Activated CD4-positive, alpha-beta T cell treated with anti-CD3 and anti-CD28 coated beads, Interleukin-2, Interleukin-4, amounts not matched to agents 100 ng/mL and 50 ng/mL, durations not matched to agents 16 hours and 8 hours (primary cell): Measurements from ENCODE around the gene ZNF273.
"Not testable (repeated sequence)": the region's sequence is repeated elsewhere in the genome, so short reads cannot be mapped to it uniquely, and the experiment has no call there.

Experiments used
- DNase-seq: peaks from one replicate; pipeline ENCODE4 v3.0.0-alpha.2; 2020; ENCODE audit warnings: low spot score

The ZNF273 gene

DNA sequence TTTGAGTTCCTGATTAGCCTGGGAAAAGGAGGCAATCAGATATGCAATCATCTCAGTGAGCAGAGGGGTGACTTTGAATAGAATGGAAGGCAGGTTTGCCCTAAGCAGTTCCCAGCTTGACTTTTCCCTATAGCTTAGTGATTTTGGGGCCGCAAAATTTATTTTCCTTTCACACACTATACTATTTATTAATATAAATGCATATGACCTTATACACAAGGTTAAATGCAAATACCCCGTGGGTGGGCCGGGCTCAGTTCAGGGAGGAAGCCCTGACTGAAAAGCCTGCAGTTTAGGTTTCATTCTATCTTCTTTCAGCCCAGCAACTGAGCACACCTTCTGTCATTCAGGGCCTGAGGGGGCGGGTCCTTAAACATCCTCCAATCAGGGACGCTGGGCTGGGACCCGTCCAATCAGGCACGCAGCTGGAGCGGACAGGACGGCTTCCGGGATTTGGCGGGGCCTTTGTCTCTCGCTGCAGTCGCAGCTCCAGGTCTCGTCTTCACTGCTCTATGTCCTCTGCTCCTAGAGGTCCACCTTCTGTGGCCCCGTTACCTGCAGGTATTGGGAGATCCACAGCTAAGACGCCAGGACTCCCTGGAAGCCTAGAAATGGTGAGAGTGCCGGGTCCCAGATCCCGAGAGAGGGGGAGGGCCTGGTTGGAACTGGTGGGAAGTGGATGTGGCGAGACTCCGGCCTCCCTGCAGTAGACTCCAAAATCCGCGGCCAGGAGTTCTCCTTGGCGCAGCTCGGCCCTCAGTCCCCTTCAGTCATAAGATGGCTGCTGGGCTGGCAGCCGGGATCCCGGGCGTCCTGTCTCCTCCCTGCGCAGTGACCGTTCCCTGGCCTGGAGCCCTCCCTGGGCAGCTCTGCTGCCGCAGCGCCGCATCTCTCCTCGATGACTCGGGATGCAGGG lies at the start of gene ZNF273:
Gene ZNF273, plus strand, starts transcription at position 468 of the 916 bp plus-strand sequence. Its CDS starts 45 bp downstream, at position 513.
- DNase-seq, result peak; percentile 94

DNA sequence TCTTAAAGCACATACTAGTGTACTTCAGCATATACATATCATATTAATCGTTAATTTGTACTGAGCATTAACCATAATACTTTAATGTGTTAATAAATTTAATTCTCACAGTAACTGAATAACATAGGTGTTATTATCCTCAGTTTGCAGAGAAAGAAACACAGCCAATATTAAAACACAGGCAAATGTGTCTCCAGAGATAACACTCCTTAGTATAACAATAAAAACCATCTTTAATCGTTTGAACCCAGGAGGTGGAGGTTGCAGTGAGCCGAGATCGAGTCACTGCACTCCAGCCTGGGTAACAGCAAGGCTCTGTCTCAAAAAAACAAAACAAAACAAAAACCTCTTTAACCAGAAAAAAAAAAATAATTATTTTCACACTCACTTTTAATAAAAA lies 49.4 kb upstream of the ZNF273 start:
- no peak for DNase-seq

DNA sequence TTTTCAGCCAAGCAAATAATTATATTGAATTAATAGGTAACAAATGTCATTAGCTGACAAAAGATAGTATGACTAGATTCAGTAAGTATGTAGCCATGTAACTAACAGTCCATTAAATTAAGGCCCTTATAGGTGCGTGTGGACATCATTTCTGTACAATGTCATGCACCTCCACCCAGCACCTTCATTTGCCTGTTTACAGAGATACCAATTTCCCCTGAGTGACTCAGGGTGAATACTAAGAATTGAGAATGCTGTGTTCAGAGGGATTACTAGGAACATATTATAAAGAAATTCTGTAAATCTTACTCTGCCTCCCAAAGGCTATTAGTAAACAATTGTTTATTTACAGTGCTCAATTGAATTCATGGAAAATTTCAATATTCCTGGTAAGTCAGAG lies 48.1 kb upstream of the ZNF273 start:
- no peak for DNase-seq

DNA sequence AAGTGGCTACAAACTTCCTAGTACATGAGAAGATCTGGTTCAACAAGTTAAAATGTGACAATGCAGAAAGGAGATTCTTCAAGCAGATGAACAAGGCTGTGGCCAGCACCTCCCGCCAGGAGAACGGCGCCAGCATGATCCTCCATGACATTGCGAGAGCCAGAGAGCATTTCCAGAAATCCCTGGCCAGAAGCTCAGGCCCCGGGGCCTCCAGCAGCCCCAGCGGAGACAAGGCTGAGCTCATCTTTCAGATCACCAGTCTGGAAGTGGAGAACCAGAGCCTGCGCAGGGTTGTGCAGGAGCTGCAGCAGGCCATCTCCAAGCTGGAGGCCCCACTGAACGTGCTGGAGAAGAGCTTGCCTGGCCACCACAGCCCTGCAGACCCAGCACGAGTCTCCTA lies 40.1 kb upstream of the ZNF273 start:
- DNase-seq, result no peak

DNA sequence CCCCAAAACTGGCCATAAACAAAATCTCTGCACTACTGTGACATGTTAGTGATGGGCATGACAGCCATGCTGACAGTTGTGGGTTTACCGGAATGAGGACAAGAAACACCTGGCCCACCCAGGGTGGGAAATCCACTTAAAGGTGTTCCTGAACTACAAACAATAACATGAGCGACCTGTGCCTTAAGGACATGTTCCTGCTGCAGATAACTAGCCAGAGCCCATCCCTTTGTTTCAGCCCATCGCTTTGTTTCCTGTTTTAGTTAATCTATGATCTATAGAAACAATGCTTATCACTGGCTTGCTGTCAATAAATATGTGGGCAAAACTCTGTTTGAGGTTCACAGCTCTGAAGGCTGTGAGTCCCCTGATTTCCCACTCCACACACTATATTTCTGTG lies 39.5 kb upstream of the ZNF273 start:
- not testable (repeated sequence) for DNase-seq

DNA sequence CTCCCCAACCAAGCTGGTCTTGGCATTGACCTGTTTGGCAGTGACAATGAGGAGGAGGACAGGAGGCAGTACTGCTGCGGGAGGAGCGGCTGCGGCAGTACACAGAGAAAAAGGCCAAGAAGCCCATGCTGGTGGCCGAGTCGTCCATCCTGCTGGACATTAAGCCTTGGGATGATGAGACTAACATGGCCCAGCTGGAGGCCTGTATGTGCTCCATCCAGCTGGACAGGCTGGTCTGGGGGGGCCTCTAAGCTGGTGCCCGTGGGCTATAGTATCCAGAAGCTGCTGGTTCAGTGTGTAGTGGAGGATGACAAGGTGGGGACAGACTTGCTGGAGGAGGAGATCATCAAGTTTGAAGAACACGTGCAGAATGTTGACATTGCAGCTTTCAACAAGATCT lies 39.1 kb upstream of the ZNF273 start:
- no peak for DNase-seq

DNA sequence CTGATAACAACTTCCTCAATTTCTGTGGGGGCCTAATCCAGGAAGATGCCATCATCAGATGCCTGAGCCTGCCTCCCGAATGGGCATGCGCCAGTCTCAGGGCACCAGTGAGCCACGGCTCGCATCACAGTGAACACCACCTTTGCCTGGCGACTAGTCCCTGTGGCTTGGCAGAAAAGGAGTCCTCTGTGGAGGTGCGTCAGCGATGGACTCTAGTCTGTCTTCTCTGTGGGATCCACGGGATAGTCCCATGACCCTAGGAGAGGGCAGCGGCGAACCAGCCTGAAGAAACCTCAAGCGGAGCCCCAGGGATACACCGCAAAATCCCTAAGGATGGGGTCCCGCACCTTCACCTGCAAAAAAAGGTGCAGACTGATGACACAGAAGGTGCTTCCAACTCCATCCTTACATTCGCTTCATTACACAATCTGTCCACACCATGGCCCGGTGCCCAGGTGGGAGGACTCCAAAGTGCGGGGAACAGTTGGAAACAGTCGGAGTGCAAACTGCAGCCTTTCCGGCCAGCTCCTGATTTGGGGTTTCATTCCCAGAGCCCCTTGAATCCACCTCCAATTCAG lies 35.1 kb upstream of the ZNF273 start:
- no peak for DNase-seq

DNA sequence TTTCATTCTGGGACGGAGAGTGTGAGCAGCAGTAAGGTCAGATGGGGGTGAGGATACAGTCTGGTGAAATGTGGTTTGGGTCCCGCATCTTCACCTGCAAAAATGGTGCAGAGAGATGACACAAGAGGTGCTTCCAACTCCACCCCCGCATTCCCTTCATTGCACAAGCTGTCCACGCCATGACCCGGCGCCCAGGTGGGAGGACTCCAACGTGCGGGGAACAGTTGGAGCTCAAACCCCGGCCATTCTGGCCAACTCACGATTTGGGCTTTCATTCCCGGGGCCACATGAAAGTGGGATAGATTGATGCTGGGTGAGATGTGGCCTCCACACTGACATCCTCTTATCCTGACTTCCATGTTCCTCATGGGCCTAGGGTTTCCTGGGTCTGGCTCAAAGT lies 34.6 kb upstream of the ZNF273 start:
- DNase-seq, result no peak

DNA sequence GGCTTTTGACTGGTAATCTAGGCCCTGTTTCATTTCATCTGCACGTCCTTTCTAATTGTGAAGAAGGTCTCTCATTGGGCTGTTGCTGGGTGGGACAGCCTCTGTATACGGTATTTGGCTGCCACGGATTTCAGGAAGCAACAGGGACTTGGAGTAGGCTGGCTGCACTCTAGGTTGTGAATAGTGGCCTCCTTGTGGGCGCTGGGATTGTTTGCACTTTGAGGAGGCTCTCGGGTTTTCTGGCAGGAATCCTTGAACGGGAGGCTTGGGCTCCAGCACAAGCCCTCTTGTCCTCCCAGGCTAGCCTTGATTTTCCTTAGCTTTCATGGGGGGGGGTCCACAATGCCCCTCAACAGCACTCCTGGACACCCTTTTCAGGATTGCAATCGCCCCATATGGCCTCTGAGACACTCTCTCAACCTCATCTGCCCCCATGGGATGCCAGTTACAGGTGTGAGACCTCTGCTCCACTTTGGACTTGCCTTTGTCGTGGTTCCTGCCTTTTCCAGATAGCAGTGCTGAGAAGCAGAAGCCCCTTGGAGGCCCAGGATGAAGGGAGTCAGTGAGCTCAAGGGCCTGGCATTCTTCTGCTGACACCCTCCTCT lies 33.9 kb upstream of the ZNF273 start:
- no peak for DNase-seq

DNA sequence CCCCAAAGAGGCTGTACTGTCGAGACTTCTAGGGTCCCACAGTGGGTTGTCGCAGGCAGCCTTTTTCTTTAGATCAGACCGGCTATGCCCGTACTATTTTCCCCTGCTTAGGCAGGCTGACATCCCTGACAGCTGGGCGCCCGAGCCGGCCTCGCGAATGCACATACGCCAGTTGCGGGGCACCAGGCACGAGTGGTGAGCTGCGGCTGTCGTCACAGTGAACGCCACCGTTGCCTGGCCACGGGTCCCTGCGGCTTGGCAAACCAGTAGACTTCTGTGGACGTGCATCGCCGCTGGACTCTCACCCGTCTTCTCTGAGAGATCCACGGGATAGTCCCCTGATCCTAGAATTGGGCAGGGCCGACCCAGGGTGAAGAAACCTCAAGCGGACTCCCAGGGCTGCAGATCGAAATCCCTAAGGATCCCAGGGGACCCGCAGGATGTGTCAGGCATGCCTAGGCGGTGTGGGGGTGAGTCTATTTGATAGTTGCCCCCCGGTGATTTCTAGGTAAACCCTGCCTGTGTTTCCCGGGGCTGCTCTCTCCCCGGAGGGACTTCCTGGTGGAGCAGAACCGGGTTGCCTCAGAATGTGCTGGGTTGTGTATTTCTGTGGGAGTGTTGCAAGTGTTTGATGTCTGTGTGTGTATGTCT lies 33.0 kb upstream of the ZNF273 start:
- no peak for DNase-seq

DNA sequence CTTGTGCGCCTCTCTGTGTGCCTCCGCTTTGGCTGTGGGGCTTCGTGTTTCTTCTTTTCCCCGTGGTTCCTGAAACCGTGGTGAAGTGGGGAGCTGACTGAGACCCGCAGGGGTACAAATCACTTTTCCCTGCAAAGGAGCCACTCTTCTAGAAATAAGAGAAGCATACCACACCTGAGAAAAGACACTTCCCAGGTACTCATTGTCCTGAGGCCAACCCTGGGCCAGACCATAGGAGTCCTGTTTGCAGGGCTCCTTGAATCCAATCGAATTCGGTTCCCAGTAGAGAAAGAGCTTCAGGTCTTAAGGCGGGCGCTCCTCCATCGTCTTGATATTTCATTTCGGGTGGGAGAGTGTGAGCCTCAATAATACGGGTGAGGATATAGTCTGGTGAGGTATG lies 32.4 kb upstream of the ZNF273 start:
- no peak for DNase-seq

DNA sequence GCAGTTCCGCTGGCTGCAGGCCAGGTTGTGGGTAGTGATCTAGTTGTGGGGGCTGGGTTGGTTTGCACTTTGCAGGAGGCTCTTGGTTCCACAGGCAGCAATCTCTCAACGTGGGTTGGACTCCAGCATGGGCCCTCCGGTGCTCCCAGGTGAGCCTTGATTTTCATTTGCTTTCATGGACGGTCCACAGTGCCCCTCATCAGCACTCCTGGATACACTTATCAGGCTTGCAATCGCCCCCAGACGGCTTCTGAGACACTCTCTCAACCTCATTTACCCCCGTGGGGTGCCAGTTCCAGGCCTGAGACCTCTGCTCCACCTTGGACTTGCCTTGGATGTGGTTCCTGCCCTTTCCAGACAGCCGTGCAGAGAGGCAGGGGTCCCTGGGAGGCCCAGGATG lies 31.3 kb upstream of the ZNF273 start:
- DNase-seq, result no peak

DNA sequence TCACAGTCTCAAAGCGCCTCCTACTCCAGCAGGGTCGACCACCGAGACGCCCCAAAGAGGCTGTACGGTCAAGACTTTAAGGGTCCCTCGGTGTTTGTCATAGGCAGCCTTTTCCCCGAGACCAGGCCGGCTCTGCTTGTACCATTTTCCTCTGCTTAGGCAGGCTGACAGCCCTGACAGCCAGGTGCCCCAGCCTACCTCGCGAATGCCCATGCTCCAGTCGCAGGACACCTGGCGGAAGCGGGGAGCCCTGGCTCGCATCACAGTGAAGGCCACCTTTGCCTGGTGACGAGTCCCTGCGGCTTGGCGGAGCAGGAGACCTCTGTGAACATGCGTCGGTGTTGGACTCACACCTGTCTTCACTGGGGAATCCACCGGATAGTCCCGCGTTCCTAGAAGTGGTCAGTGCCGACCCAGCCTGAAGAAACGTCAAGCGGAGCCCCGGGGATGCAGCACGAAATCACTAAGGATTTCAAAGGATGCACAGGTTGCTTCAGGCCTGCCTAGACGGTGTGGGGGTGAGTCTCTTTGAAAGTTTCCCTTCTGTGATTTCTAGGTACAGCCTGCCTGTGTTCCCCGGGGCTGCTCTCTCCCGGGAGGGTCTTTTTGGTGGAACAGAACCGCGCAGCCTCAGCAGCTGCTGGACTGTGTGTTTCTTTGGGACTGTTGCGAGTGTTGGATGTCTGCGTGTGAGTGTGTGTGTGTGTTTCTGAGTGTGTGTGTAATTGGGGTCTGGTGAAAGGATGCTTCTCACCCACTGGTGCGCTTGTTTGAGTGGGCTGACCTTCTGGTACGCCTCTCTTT lies 30.5 kb upstream of the ZNF273 start:
- no peak for DNase-seq

DNA sequence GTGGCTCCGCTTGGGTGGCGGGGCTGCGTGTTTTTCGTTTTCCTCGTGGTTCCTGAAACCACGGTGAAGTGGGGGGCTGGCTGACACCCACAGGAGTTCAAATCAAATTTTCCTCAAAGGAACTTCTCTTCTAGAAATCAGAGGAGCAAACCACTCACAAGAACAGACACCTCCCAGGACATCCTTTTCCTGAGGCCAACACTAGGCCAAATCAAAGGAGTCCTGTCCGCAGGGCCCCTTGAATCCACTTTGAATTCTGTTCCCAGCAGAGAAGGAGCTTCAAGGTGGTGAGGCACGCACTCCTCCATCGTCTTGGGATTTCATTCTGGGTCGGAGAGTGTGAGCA lies 29.9 kb upstream of the ZNF273 start:
- no peak for DNase-seq

DNA sequence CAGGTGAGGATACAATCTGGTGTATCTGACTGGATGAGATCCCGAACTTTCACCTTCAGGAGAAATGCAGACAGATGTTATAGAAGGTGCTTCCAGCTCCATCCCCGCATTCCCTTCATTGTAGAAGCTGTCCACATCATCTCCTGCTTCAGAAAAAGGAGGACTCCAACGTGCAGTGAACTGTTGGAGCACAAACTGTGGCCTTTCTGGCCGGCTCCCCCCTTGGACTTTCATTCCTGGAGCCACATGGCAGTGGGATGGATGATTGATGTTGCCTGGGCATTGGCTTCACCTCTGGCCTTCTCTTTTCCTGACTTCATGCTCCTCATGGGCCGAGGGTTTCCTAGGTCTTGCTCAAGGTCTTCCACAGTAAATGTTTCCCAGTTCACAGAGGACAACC lies 29.6 kb upstream of the ZNF273 start:
- DNase-seq, result no peak

DNA sequence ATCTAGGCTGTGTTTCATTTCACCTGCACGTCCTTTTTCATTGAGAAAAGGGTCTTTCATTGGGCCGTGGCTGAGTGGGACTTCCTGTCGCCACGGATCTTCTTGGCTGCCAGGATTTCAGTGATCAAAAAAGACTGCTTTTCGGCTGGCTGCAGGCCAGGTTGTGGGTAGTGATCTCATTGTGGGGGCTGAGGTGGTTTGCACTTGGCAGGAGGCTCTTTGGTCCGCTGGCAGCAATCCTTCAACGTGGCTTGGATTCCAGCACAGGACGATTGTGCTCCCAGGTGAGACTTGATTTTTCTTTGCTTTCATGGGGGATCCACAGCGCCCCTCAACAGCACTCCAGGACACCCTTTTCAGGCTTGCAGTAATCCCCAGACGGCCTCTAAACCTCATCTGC lies 29.0 kb upstream of the ZNF273 start:
- no peak for DNase-seq

DNA sequence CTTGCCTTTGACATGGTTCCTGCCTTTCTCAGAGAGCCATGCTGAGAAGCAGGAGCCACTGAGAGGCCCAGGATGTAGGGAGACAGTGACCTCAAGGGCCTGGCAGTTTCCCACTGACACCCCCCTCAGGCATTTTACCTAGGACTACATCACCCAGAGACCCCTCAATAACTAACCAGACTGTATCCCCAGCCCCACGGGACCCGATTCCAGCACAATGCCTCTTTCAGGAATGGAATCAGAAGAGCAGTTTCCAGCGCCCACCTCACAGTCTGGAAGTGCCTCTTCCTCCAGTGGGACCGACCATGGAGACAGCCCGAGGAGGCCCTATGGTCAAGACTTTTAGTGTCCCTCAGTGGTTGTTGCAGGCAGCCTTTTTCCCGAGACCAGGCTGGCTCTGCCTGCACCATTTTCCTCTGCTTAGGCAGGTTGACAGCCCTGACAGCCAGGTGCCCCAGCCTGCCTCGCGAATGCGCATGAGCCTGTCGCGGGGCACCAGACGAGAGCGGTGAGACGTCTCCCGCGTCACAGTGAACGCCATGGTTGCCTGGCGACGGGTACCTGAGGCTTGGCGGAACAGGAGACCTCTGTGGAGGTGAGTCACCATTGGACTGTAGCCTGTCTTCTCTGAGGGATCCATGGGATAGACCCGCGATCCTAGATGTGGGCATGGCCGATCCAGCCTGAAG lies 28.4 kb upstream of the ZNF273 start:
- DNase-seq, result no peak

DNA sequence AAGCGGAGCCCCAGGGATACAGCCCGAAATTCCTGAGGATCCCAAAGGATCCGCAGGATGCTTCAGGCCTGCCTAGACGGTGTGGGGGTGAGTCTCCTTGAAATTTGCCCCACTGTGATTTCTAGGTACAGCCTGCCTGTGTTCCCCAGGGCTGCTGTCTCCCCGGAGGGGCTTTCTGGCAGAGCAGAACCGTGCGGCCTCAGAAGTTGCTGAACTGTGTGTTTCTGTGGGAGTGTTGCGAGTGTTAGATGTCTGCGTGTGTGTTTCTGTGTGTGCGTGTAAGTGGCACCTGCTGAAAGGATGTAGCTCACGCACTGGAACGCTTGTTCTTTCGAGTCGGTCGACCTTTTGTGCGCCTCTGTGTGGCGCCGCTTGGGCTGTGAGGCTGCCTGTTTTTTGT lies 27.8 kb upstream of the ZNF273 start:
- no peak for DNase-seq

DNA sequence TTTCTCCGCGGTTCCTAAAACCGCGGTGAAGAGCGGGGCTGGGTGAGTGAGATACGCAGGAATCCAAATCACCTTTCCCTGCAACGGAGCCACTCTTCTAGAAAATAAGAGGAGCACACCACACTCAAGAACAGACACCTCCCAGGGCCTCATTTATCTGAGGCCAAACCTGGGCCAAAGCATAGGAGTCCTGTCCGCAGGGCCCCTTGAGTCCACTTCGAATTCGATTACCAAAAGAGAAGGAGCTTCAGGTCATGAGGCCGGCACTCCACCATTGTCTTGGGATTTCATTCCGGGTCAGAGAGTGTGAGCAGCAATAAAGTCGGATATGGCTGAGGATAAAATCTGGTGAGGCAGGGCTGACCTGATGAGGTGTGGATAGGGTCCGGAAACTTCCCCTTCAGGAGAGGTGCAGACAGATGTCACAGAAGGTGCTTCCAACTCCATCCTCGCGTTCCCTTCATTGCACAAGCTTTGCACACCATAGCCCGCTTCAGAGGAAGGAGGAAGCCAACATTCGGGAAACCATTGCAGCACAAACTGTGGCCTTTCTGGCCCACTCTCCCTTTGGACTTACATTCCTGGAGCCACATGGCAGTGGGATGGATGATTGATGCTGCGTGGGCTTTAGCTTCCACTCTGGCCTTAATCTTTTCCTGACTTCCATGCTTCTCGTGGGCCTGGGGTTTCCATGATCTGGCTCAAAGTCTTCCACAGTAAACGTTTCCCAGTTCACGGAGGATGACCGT lies 27.2 kb upstream of the ZNF273 start:
- no peak for DNase-seq

DNA sequence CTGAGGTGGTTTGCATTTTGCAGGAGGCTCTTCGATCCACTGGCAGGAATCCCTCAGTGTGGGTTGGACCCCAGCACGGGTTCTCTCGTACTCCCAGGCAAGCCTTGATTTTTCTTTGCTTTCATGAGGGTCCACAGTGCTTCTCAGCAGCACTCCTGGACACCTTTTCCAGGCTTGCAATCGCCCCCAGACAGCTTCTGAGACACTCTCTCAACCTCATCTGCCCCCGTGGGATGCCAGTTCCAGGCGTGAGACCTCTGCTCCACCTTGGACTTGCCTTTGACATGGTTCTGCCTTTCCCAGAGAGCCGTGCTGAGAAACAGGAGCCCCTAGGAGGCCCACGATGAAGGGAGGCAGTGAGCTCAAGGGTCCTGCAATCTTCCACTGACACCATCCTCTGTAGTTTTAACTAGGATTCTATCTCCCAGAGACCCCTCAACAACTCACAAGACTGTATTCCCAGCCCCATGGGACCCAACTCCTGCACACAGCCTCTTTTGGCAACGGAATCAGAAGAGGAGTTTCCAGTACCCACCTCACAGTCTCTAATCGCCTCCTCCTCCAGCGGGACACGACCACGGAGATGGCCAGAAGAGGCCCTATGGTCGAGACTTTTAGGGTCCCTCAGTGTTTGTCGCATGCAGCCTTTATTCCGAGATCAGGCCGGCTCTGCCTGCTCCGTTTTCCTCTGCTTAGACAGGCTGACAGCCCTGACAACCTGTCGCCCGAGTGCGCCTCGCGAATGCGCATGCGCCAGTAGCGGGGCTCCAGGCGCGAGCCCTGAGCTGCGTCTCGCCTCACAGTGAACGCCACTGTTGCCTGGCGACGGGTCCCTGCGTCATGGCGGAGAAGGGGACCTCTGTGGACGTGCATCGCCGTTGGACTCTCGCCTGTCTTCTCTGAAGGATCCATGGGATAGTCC lies 26.0 kb upstream of the ZNF273 start:
- DNase-seq, result peak; percentile 38
